GM19023 (cell line): Measurements from ENCODE around the gene KANSL1L.

Experiments
- ATAC-seq: cut with Tn5 transposase; IDR thresholded peaks from one replicate; pipeline ENCODE4 v1.9.1; 2021; ENCODE audit warnings: mild to moderate bottlenecking, moderate library complexity; ENCODE audit not compliant: unreplicated experiment

KANSL1L gene

DNA sequence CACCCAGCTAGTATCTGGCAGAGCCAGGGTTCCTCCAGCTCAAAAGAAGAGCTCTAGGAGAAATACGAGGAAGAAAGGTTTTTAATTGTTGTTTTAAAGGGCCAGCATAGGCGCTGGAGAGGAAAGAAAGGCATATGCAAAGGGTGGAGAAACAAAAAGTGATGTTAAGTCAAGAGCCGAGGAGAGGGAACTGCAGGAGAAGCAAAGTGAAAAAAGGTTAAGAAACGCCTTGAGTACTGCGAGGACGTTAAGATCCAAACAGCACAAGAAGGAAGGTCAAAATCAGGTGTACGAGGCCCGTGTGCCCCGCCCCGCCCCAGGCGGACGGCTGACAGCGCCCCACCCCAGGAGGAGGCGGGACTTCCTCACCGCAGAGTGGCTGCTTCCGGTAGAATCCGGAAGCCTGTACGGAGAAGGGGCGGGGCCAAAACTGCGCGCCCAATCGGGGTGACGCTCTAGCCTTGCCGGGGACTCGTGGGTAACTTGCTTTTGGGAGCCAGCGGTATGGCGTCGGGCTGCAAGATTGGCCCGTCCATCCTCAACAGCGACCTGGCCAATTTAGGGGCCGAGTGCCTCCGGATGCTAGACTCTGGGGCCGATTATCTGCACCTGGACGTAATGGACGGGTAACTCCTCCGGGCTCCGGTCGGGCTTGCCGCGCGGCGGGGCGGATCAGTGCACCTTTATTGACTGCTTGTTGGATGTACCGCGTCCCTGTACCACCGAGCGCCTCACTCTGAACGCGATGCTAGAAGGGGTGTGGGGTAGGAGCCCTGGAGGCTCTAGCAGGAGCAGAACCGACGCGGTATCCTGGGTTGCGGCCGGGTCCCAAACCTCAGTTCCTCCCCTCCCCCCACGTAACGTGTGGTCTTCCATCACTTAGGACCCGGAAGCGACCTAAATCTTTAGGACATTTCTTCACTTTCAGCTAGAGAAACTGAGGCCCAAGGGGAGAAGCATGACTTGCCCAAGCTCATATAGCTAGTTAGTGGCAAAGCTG, 168.8 kb downstream of the KANSL1L start, which contains the start of gene RPE:
Gene RPE, plus strand, starts transcription at position 481 of the 1,000 bp plus-strand sequence. Its CDS starts 24 bp downstream, at position 505.
- ATAC-seq: peak; percentile 100

DNA sequence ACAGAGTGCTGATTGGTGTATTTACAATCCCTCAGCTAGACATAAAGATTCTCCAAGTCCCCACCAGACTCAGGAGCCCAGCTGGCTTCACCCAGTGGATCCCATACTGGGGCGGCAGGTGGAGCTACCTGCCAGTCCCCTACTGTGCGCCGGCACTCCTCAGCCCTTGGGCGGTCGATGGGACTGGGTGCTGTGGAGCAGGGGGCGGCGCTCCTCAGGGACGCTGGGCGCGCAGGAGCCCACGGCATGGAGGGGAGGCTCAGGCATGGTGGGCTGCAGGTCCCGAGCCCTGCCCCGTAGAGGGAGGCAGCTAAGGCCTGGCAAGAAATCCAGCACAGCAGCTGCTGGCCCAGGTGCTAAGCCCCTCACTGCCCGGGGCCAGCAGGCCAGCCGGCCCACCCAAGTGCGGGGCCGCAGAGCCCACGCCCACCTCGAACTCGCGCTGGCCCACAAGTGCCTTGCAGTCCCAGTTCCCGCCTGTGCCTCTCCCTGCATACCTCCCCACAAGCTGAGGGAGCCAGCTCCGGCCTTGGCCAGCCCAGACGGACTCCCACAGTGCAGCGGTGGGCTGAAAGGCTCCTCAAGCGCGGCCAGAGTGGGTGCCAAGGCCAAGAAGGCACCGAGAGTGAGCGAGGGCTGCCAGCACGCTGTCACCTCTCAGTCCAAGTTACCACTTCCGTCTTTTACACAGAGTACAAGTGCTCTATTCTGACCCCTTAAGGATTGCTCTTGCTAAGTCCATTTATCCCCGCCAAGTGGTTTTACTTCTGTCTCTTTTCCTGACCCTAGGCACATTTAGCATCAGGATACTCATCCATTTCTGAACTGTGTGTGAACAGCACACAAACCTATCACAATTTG, 170.5 kb downstream of the KANSL1L start:
- ATAC-seq: no peak

DNA sequence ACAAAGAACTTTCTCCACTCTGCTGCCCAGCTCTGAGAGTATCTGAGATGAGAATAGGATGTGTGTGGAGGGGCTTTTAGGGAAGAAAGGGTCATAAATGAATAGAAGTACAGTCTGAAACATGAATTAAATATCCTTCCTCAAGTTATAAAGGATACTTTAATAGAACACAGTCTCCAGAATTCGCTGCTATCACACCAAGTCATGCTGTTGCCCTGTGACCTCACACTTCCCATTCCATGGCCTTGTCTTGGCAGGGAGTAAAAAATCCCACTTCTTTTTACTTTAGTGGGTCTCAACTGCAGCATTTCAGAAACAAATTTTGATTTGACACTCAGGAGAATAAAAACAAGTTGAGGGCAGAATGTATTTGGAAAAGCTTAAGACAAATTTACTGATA, 172.6 kb downstream of the KANSL1L start:
- no peak for ATAC-seq

DNA sequence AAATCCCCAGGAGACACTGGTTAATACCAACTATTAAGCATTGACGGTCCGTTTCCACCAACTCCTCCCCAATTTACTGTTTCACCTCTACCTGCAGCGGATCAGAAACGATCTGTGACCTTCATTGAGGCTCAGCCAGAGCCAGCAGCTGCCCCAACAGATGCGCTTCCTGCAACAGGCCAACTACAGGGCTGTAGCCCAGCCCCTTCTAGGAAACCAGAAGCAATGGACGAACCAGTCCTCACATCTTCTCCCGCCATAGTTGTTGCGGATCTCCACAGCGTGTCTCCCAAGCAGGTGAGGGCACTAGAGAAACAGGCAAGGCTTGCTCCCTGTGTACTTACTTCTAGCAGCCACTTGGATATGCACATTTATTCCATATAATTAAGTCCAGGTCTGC, 177.2 kb downstream of the KANSL1L start:
- ATAC-seq: no peak

DNA sequence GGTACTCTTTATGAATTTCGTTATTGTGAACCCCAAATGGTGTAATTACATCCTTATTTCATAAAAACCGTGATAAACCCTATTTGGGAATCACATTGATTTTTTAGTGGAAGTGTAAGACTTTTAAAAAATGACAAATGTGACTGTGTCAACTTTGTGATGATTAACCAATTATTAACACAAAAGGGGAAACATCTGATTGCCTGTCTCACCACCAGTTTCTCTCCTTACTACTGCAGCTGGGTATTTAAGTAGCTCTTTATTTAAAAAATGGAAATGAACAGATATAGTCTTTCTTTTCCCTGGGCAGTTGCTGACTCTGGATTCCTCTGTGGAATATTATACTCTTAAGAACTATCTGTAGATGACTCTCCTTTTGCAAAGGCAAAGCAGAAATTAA, 180.4 kb downstream of the KANSL1L start:
- ATAC-seq: no peak

DNA sequence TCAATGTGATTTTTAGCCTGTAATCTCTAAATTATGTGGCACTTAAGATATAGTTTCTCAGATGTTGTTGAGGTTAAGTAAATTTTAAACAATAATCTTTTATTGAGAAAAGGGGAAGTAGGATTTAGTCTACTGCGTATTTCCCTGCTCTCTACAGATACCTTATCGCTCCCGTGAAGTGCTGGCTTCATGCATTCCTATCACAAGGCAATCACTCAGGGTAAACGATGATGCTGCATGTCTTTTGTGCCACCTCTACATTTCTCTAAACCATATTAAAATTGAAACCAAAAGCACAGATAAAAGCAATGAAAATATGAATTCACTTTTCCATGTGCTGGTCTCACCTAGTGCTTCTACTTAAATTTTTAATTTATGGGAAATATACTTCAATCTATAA, 183.2 kb downstream of the KANSL1L start:
- ATAC-seq: no peak

DNA sequence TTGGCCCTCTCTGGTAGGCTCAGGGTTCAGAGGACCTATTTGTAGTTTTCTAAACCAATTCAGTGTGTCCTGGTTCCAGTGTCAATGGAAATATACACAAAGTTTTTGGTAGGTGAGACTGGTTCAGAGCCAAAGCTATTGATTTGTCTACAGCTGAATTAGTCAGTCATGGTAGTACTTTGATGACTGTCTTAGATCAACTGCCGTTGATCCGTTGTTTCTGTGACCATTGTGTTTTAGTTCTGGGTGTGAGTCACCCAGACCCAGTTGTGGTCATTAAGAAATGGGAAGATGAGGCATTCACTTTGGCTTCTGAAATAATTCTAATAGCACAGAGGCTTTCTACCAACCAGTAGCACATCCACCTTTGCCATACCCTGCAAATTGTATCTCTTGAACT, 184.8 kb downstream of the KANSL1L start:
- ATAC-seq: no peak

DNA sequence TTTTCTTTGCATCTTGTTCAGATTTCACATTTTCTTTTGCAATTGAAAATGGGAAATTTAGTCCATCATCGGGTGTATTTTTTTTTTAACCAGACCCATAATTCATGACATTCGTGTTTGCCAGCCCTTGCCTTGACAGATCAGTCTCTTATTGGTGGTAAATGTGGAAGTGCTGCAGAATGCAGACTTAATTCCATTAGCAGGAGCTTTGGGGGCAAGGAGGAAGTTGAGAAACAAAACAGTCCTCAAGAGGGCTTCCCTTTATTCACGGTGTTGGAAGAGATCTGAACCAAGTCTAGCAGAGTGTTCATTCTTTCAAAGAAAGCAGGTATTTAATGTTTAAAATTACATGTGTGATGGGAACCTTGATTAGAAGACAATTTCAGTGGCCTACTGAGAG, 185.3 kb downstream of the KANSL1L start:
- no peak for ATAC-seq

DNA sequence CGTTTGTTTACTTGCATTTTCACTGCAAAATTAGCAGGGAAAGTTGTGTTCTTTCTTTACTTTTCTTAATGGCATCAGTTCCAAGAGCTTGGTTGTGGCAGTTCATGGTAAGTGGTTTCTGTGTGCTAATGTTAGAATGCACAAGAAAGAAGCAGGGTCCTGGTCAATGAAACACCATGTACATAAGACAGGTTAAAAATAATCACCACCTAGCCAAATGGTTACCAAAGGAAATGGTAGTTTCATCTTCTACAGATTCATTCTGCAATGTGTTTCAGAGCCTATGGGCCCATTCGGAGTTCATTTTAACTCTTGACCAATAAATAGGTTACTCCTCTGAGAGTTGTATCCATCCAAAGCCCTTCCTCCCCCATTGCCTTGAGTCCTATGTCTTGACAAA, 186.9 kb downstream of the KANSL1L start:
- no peak for ATAC-seq

DNA sequence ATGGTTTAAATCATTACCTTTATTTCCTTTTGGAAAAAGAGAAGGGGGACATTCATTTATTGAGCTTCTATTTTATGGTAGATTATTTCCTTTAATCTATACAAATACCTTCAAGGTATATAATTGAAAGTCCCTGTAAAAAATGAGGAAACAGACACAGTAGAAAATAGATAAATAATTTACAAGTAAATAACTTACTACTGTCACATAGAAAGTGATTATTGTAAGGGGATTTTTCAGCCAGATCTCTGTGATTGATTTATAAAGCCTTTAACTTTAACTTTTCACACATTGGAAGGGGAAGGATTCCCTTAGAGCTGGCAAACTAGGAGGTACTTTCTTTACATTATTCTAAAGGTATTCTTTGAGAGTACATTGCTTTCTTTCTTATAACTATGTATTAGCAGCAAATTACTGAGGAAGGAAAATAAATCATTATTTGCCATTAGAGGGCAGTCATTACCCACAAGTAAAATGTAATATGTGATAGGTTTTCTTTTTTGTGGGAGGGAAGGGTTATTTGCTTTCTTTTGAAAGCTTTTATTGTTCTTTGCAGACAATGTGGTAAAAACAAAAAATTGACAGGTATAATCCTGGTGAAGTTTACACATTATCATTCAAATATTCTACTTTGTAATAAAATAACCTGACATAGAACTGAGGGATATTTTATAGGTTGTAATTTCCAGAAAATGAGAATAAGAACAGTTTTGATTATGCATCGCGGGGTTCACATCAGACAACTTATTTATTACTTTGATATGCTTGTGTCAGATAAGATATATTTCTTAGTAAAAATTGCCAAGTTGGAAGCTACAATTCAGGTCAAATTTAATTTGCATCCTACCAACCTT, 193.6 kb downstream of the KANSL1L start:
- ATAC-seq: no peak

DNA sequence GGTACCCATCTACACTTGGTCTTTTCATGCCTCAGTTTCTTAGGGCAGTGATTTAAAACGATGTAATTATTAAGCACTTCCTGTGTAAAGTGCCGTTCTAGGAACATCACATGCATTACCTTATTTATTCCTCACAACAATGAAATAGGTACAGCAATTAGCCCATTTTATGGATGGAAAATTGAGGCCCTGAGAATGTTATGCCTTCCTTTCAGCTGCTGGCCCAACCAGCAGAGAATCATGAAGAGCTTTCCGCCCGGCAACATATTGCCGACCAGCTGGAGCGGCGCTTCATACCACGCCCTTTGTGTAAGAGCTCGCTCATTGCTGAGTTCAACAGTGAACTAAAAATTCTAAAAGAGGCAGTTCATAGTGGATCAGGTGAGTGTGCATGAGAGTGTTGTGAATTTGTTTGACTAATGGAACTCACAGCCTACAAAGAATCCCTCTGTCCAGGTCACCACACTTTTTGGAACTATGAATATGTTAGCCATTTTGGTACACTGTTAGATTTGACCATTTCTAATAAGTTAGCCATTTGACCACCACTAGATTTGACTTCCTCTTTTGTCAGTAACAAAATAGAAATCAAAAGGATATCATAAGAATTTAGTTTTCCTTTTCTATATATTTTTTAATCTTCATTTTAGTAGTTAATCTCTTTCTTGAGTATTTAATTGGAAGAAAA, 194.4 kb downstream of the KANSL1L start:
- peak; percentile 49 for ATAC-seq

DNA sequence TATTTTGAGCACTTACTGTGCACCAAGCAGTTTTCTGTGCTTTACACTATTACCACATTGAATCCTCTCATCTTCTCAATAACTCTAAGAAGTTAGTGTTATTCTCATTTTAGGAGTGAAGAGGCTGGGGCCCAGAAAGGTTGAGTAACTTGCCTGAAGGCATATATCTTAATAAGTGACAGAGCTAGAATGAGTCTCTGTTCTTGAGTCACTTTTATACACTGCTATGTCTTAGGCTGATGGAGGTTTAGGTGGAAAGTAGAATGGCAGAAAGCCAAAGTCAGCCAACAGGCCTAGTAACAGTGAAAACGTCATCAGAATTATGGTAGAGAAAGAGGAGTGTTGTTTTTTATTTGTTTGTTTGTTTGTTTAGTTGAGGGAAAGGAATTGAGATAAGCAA, 196.6 kb downstream of the KANSL1L start:
- no peak for ATAC-seq

DNA sequence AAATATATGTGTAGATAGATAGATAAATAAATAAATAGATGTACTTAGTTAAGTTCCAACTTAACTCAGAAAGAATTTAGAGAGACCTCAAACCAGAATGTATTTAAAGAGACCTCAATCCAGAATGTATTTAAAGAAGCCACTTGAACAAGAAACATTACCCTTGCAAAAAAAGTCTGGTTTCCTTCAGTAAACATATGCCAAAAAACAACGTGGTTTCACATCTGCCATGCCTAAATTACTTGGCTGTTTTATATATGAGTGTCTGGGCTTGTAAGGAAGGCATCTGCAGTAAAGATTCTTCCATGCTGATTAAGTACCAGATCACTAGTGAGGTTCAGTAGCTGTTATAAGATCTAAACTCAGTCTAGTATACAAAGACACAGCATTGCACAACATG, 197.9 kb downstream of the KANSL1L start:
- ATAC-seq: no peak
